ENCODE results near the gene VAMP8.
"Not testable (repeated sequence)": the region's sequence is repeated elsewhere in the genome, so short reads cannot be mapped to it uniquely, and the experiment has no call there.

The VAMP8 gene

DNA sequence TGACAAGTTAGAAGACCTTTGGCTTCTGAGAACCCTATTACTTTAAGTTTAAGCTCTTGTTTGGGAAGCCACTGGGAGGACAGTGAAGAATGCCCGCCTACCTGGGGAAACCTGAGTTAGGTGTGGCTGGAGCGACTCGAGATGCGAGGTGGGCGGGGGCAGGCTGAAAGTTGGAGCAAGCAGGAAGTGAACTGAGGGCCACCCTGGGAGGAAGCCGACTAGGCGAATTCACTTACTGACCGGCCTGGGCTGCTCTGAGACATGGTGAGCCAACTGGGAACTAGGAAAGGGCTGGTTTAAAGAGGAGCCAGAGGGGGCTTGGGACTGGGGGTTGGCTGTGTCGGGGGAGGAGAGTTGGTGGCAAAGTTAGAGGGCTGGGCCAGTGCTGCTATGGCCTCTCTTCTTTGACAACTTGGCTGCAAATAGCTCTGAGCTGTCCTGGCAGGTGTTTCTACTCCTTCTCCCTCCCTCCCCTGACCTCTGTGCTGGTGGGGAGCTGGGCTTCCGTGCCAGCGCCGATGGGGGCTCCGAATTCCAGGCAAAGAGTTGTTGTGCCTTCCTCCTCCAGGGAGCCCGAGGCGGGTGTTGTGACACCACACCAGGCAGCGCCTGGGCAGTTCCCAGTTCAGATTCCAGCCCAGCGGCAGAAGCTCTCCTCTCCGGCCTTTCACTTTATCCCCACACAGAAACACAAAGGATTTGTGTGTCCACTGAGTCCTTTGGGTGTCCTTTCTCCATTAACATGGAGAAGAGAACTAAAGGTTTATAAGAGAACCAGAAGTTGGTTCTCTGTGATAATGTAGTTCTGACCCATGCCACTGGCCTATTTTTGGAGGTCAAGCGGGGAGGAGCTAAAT, at the start of gene VAMP8:
VAMP8 (plus strand) TSS at position 201 of the 857 bp plus-strand sequence; CDS start at position 262, 61 bp downstream.
- DNase-seq, result no peak

- DNase-seq, result no peak
These were observed 49.6 kb upstream of the VAMP8 start for GRCh38 chr2:85527787-85528186.

GRCh38 chr2:85528355-85528754, 49.0 kb upstream of the VAMP8 start:
- no peak for DNase-seq

- no peak for DNase-seq
These were observed 47.6 kb upstream of the VAMP8 start for GRCh38 chr2:85529809-85530208.

- no peak for DNase-seq
These were observed 45.8 kb upstream of the VAMP8 start for GRCh38 chr2:85531589-85531988.

GRCh38 chr2:85534099-85534498, 43.3 kb upstream of the VAMP8 start:
- no peak for DNase-seq

GRCh38 chr2:85534881-85535280, 42.5 kb upstream of the VAMP8 start:
- DNase-seq, result no peak

- no peak for DNase-seq
These were observed 40.9 kb upstream of the VAMP8 start for GRCh38 chr2:85536479-85536878.

GRCh38 chr2:85537600-85538506, 39.5 kb upstream of the VAMP8 start:
- DNase-seq, result no peak

DNA sequence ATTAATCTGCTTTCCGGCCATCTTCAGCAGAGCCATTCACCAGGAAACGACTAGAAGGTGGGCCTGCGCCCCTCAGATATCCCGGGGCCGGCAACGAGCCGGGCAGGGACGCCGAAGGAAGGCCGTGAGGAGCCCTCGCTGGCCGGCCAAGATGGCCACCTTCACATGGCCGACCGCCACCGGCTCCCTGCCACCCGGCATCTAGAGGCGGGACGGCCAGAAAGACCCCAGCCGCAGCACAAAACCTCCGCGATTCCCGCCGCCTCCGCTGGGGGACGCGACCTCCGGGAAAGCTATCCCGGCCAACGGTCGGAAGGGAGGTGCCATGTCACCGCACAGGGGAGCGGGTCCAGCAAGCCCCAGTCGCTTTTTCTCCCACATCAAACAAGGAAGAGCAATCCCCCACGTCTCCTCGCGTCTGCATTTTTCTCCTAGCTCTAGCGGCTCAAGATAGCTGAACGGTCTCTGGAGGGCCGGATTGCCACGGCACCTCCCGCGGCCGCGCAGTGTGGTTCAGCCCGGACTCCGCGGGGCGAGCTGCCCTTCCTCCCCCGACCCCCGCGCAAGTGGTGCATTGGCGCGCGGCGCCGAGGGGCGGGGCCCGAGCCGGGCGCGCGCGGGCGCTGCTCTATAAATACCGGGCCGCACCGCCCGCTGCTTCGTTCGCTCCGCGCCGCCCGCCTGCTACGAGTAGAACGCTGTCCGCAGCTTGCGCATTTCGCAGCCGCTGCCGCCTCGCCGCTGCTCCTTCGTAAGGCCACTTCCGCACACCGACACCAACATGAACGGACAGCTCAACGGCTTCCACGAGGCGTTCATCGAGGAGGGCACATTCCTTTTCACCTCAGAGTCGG, 38.7 kb upstream of the VAMP8 start, which contains the start of gene MAT2A:
MAT2A (plus strand) TSS at position 662 of the 854 bp plus-strand sequence; CDS start at position 782, 120 bp downstream.
- peak; percentile 82 to 97 for DNase-seq

DNA sequence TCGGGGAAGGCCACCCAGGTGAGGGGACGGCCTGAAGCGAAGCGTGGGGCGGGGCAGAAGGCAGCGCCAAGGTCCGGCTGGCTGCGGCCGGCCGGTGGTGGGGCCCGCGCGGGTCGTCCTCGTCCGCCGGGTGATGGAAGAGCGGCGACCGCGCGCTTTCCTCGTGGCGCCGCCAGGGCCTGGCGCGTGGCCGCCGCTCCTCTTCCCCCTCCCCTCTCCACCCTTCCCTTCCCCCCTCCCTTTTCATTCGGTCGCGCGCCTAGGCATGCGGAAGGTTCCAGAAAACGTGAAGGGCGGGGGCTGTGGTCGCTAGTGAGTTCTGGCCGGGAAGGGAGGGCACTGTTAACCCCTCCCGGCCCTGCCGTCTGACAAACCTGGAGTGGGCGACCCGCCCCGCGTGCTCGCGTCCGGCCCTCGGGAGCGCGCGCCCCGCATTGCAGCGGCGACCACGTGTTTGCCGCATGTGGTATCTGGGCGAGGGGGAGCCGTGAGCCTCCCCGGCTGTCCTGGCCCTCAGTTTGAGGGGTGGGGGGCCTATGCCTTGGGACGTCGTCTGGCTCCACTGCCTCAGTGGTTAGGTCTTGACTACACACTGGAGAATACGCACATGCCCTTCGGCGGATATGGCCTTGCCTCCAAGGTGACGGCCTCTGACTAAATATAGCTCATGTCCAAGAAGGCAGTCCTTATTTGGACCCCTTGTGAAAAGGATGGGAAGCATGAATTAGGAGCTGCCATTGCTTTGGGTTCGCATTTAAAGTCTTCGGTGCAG, 37.8 kb upstream of the VAMP8 start:
- DNase-seq, result no peak

- no peak for DNase-seq
These were observed 37.2 kb upstream of the VAMP8 start for GRCh38 chr2:85540133-85540648.

- no peak for DNase-seq
These were observed 36.1 kb upstream of the VAMP8 start for GRCh38 chr2:85541262-85541661.

DNA sequence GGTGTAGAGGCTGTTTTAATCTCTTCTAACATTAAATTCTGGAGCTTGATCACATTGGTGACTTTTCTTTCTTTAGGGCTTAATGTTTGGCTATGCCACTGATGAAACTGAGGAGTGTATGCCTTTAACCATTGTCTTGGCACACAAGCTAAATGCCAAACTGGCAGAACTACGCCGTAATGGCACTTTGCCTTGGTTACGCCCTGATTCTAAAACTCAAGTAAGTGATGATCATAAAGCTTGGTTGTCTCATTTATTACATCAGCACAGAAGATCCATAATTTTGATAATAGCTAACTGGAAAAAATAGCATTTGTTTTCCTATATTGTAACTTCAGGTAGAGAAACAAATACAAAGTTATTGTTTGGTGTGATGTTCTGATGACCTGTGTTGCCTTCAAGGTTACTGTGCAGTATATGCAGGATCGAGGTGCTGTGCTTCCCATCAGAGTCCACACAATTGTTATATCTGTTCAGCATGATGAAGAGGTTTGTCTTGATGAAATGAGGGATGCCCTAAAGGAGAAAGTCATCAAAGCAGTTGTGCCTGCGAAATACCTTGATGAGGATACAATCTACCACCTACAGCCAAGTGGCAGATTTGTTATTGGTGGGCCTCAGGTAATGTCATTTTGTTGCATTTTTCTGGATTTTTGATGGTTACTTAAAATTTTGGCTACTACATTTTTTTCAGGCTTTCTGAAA, 35.5 kb upstream of the VAMP8 start:
- DNase-seq, result no peak

DNA sequence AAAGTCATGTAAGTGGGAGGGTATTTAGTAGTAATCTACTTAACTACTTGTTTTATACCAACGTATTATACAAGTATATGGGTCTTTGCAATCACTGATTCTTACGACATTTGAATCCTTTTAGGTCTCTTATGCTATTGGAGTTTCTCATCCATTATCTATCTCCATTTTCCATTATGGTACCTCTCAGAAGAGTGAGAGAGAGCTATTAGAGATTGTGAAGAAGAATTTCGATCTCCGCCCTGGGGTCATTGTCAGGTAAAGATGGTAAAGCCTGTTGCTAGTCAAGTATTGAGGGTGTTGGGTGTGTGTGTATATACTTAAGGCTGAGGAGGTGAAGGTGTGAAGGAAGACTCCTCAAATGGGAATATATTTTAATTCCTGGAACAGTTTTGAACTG, 34.6 kb upstream of the VAMP8 start:
- no peak for DNase-seq

GRCh38 chr2:85544254-85544691, 33.1 kb upstream of the VAMP8 start:
- DNase-seq, result peak in 1 of 2 experiments; percentile 11

- DNase-seq, result not testable (repeated sequence)
These were observed 32.2 kb upstream of the VAMP8 start for GRCh38 chr2:85544915-85545779.

GRCh38 chr2:85545780-85546240, 31.6 kb upstream of the VAMP8 start:
- no peak for DNase-seq

DNA sequence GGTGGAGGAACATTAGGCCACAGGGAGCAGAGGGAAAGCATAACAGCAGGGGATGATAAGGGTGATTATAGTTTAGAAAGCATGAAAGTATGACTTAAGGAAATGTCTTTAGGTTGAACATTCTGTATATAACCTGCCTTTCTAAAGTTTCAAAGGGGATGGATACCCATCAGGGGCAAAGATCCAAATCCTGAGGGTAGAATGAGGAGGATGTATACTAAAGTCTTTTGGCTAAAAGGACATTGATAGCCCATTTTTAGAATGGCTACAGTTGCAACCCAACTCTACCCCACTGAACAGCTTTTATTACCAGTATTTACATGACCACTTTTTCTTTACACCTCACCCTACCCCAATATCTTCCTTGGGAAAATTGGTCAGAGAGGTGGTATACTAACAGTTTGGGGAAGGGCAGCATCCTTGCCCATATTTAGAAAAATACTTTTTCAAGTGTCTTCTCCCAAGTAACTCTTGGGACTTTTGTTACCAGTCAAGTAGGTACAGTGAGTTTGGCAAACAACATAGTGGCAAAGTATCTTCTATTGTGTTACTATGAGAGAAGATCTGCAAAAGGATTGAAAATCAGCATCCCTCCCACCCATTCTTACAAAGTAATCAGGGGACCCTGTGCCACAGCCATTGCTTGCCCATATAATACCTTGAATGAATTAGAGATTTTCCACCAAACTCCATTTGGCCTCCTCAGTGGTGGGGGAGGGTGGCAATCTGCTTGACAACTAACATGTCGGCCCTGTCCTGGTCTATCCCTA, 30.1 kb upstream of the VAMP8 start:
- DNase-seq, result no peak
